ENCODE data around the gene PRRG1. TPM values are rescaled to one million over a fixed set of nuclear protein-coding genes. Genes with fewer than 3 reads are reported as not detected.
"Not testable (repeated sequence)": the region's sequence is repeated elsewhere in the genome, so short reads cannot be mapped to it uniquely, and the experiment has no call there.

Gene PRRG1
- total RNA-seq = 16.0 and 28.1 TPM in 2 replicates

GRCh38 chrX:37349221-37350033 is at the start of gene PRRG1:
Gene PRRG1, plus strand, starts transcription at chrX:37349364. Its CDS starts 56,886 bp downstream, at chrX:37406250.
- peak within 1 kb of the TSS; percentile 76 for H3K4me3 ChIP-seq (ENCODE audit: low read depth, low read length)
- no peak for TF ChIP-seq CTCF (conservative IDR thresholded peaks at IDR 0.05; ENCODE audit: low read depth, low read length)
- DNase-seq (ENCODE audit: low read depth) = no peak

- no peak for DNase-seq (ENCODE audit: low read depth)
- peak; percentile 60 for TF ChIP-seq CTCF (conservative IDR thresholded peaks at IDR 0.05; ENCODE audit: low read depth, low read length)
- no peak overlapping the region for H3K4me3 ChIP-seq (ENCODE audit: low read depth, low read length)
Observed at GRCh38 chrX:37302569-37302968, 46.6 kb upstream of the PRRG1 start.

GRCh38 chrX:37305238-37305637 is 43.9 kb upstream of the PRRG1 start:
- not testable (repeated sequence) for DNase-seq (ENCODE audit: low read depth); H3K4me3 ChIP-seq (ENCODE audit: low read depth, low read length)

- H3K4me3 ChIP-seq (ENCODE audit: low read depth, low read length) = no peak overlapping the region
- TF ChIP-seq CTCF (conservative IDR thresholded peaks at IDR 0.05; ENCODE audit: low read depth, low read length) = no peak
- DNase-seq (ENCODE audit: low read depth) = peak; percentile 26
Observed at GRCh38 chrX:37314531-37314930, 34.6 kb upstream of the PRRG1 start.

- H3K4me3 ChIP-seq (ENCODE audit: low read depth, low read length) = no peak overlapping the region
- no peak for DNase-seq (ENCODE audit: low read depth)
Observed at GRCh38 chrX:37315511-37316248, 33.5 kb upstream of the PRRG1 start.

GRCh38 chrX:37320541-37321203 is 28.5 kb upstream of the PRRG1 start:
- no peak for TF ChIP-seq CTCF (conservative IDR thresholded peaks at IDR 0.05; ENCODE audit: low read depth, low read length)
- no peak for DNase-seq (ENCODE audit: low read depth)
- no peak overlapping the region for H3K4me3 ChIP-seq (ENCODE audit: low read depth, low read length)

More at GRCh38 chrX:37315511-37316248, 33.5 kb upstream of the PRRG1 start:
- TF ChIP-seq CTCF (conservative IDR thresholded peaks at IDR 0.05; ENCODE audit: low read depth, low read length) = no peak

- DNase-seq (ENCODE audit: low read depth) = no peak
- H3K4me3 ChIP-seq (ENCODE audit: low read depth, low read length) = no peak overlapping the region
- no peak for TF ChIP-seq CTCF (conservative IDR thresholded peaks at IDR 0.05; ENCODE audit: low read depth, low read length)
Observed at GRCh38 chrX:37330642-37331041, 18.5 kb upstream of the PRRG1 start.
